Neural cell (in vitro differentiated cells): ENCODE results near the gene TAOK1.

Experiments used
- CTCF ChIP-seq: fragments of 450-650 bp; IDR thresholded peaks from 2 replicates; pipeline ENCODE4 v1.5.1; 2014; ENCODE audit warnings: antibody characterized with exemption, mild to moderate bottlenecking, moderate library complexity; ENCODE audit not compliant: poor library complexity, severe bottlenecking
- EZH2 ChIP-seq: fragments of 200-600, 300-800 bp; shearing (Covaris generic), sonication (generic); IDR thresholded peaks from 2 replicates; pipeline ENCODE4 v1.6.1; 2014; ENCODE audit warnings: antibody characterized with exemption, low read length, borderline replicate concordance, mild to moderate bottlenecking; ENCODE audit not compliant: insufficient read depth, poor library complexity, severe bottlenecking
- TAF1 ChIP-seq: IDR thresholded peaks from 2 replicates; pipeline ENCODE4 v1.6.1; 2012; ENCODE audit warnings: low read depth
- TF ChIP-seq, protein P1 (sequence below): IDR thresholded peaks from 2 replicates; pipeline ENCODE4 v1.6.1; 2012; ENCODE audit warnings: borderline replicate concordance

- TF ChIP-seq CTCF: no peak
- TF ChIP-seq EZH2: no peak
- TF ChIP-seq, protein P1, sequence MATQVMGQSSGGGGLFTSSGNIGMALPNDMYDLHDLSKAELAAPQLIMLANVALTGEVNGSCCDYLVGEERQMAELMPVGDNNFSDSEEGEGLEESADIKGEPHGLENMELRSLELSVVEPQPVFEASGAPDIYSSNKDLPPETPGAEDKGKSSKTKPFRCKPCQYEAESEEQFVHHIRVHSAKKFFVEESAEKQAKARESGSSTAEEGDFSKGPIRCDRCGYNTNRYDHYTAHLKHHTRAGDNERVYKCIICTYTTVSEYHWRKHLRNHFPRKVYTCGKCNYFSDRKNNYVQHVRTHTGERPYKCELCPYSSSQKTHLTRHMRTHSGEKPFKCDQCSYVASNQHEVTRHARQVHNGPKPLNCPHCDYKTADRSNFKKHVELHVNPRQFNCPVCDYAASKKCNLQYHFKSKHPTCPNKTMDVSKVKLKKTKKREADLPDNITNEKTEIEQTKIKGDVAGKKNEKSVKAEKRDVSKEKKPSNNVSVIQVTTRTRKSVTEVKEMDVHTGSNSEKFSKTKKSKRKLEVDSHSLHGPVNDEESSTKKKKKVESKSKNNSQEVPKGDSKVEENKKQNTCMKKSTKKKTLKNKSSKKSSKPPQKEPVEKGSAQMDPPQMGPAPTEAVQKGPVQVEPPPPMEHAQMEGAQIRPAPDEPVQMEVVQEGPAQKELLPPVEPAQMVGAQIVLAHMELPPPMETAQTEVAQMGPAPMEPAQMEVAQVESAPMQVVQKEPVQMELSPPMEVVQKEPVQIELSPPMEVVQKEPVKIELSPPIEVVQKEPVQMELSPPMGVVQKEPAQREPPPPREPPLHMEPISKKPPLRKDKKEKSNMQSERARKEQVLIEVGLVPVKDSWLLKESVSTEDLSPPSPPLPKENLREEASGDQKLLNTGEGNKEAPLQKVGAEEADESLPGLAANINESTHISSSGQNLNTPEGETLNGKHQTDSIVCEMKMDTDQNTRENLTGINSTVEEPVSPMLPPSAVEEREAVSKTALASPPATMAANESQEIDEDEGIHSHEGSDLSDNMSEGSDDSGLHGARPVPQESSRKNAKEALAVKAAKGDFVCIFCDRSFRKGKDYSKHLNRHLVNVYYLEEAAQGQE: no peak
- TF ChIP-seq TAF1: no peak
Observed at GRCh38 chr17:29401258-29401657, 11.1 kb downstream of the TAOK1 start.
